ENCODE measurements around the gene TAPBP. TPM values are rescaled to one million over a fixed set of nuclear protein-coding genes. Genes with fewer than 3 reads are reported as not detected.

Gene TAPBP
- total RNA-seq, 1 experiment from 2014 or later: 28.2 TPM

DNA sequence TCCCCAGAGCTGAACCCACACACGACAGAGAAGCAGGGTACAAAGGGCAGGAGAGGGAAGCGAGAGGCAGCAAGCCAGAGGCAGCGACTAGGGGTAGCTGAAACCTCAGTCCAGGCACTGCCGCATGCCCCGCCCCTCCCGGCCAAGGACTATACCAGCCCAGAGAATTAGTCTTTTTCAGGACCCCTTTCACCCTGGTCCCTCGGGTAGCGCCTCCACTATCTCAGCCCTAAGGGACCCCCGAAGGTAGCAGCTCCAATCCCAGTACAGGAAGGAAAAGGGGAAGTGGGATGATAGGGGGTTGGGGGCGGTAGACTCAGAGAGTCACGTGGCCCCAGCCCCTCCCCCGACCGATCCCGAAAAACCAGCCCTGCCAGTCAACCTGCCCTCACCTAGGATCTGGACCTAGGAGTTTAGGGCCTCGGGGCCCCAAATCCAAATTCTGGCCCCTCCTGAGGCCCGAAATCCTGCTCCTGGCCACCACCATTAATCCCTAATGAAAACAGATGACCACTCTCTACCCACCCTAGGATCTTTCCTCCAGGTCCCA, 16.4 kb downstream of the TAPBP start:
- Histone ChIP-seq H3K79me2 (ENCODE audit: insufficient read depth, low read length) (peaks cover 3% of the 10 kb centered on the region; the same call in 1 of the 2 replicates), H3K79me1 (ENCODE audit: insufficient read depth, low read depth, low read length, poor library complexity, severe bottlenecking) (no peaks in the 10 kb centered on the region), H2BK12ac (ENCODE audit: insufficient read length, low read depth, low read length) (no peak overlapping the region), H3K9me3 (ENCODE audit: control insufficient read depth, low read depth, low read length) (no peaks in the 10 kb centered on the region), H3K23me2 (ENCODE audit: insufficient read length, low read depth, low read length, poor library complexity, severe bottlenecking) (peaks cover 22% of the 10 kb centered on the region), H4K8ac (replicated peaks; ENCODE audit: insufficient read length, low read depth, low read length) (no peak overlapping the region), H3K27ac (ENCODE audit: insufficient read length, low read depth, low read length) (no peak overlapping the region), H3K23ac (ENCODE audit: insufficient read length, low read depth, low read length) (no peak overlapping the region), H3K56ac (ENCODE audit: insufficient read length, low read depth, low read length) (no peak overlapping the region), H2BK5ac (ENCODE audit: insufficient read length, low read length) (no peak overlapping the region), H2AK5ac (ENCODE audit: insufficient read length, low read length) (no peak overlapping the region), H4K91ac (ENCODE audit: insufficient read length, low read depth, low read length) (no peak overlapping the region), H2BK15ac (ENCODE audit: low read depth, low read length) (no peak overlapping the region), H3K27me3 (ENCODE audit: insufficient read depth, low read length) (no peaks in the 10 kb centered on the region), H3K4me2 (ENCODE audit: insufficient read depth, insufficient read length, low read length) (peak overlapping the region; percentile 90), H3K4ac (ENCODE audit: low read depth, low read length) (no peak overlapping the region), H2AFZ (ENCODE audit: low read length) (peak overlapping the region; percentile 85), H3K14ac (ENCODE audit: insufficient read depth, low read length) (peak overlapping the region; percentile 75; the same call in 1 of the 2 replicates), H4K5ac (ENCODE audit: insufficient read length, low read depth, low read length) (no peak overlapping the region), H3K9ac (ENCODE audit: extremely low read depth, insufficient read length, low read length) (peak overlapping the region; percentile 34), H2BK120ac (ENCODE audit: low read depth, low read length, poor library complexity, severe bottlenecking) (no peak overlapping the region), H3K18ac (ENCODE audit: insufficient read length, low read depth, low read length) (peak overlapping the region; percentile 78), H3K4me1 (ENCODE audit: insufficient read depth, low read length) (no peaks in the 10 kb centered on the region), H4K20me1 (ENCODE audit: control insufficient read depth, insufficient read depth, insufficient read length) (no peaks in the 10 kb centered on the region), H3T11ph (ENCODE audit: low read length) (no peak overlapping the region), H2BK20ac (ENCODE audit: low read depth, low read length, poor library complexity, severe bottlenecking) (no peak overlapping the region)
- Mint-ChIP-seq H3K36me3 (ENCODE audit: insufficient read depth in 1 of 3, low read depth in 3 of 3) (peaks cover 14 to 34% (median 32%) of the 10 kb centered on the region in 3 experiments), H3K4me3 (peak overlapping the region; percentile 98 to 100), H3K27me3 (ENCODE audit: low read depth) (no peaks in the 10 kb centered on the region), H3K4me1 (peaks cover 12 to 20% of the 10 kb centered on the region in 2 experiments), H3K27ac (peak overlapping the region; percentile 86 to 99 (median 96); a peak in 6 of 7 replicates), H3K9me3 (no peaks in the 10 kb centered on the region)
- WGBS (ENCODE audit: extremely low coverage, insufficient read length, low lambda C conversion rate): no CpG with 5 or more reads among the region's 16 CpGs
- TF ChIP-seq, protein P1, sequence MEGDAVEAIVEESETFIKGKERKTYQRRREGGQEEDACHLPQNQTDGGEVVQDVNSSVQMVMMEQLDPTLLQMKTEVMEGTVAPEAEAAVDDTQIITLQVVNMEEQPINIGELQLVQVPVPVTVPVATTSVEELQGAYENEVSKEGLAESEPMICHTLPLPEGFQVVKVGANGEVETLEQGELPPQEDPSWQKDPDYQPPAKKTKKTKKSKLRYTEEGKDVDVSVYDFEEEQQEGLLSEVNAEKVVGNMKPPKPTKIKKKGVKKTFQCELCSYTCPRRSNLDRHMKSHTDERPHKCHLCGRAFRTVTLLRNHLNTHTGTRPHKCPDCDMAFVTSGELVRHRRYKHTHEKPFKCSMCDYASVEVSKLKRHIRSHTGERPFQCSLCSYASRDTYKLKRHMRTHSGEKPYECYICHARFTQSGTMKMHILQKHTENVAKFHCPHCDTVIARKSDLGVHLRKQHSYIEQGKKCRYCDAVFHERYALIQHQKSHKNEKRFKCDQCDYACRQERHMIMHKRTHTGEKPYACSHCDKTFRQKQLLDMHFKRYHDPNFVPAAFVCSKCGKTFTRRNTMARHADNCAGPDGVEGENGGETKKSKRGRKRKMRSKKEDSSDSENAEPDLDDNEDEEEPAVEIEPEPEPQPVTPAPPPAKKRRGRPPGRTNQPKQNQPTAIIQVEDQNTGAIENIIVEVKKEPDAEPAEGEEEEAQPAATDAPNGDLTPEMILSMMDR (conservative IDR thresholded peaks at IDR 0.05): no peak
- DNase-seq: peak; percentile 88

All from H9 (cell line).